Kidney (tissue), 14 donors: ENCODE data around the gene COMMD6. TPM values are rescaled to one million over a fixed set of nuclear protein-coding genes. Genes with fewer than 3 reads are reported as not detected.
A peak's percentile ranks its signal among the peaks of the same experiment; 100 is the strongest.

Experiments
- DNase-seq, 5 donors: peaks; one replicate each; pipeline ENCODE4 v3.0.0-alpha.2; 2013 to 2020
- FAIRE-seq: peaks from 2 replicates; lab custom pipeline; 2012; peaks lifted over from hg19 to GRCh38; lab: Jason Lieb, UNC
- H3K27ac ChIP-seq, 2 donors: one replicate each; pipeline ENCODE4 v1.7.0; 2013; ENCODE audit warnings: low read depth in 2 of 2, low read length in 2 of 2, inconsistent platforms in 1 of 2
- H3K27me3 ChIP-seq: one replicate; pipeline ENCODE4 v1.7.1; 2013; ENCODE audit warnings: low read length, inconsistent platforms; ENCODE audit not compliant: control insufficient read depth, insufficient read depth
- H3K36me3 ChIP-seq, 3 donors: one replicate each; pipeline versions ENCODE4 v1.7.0 to v1.7.1; 2013; ENCODE audit warnings: low read length in 3 of 3, control low read depth in 1 of 3, inconsistent platforms in 1 of 3; ENCODE audit not compliant: insufficient read depth in 3 of 3, control insufficient read depth in 2 of 3
- H3K4me1 ChIP-seq, 3 donors: one replicate each; pipeline versions ENCODE4 v1.7.0 to v1.7.1; 2013; ENCODE audit warnings: low read length in 3 of 3, inconsistent platforms in 1 of 3, low read depth in 1 of 3; ENCODE audit not compliant: control insufficient read depth in 2 of 3, insufficient read depth in 2 of 3
- H3K4me3 ChIP-seq, 3 donors: one replicate each; pipeline versions ENCODE4 v1.7.0 to v1.8.1; 2013; ENCODE audit warnings: low read length in 3 of 3, control low read depth in 1 of 3, inconsistent platforms in 1 of 3
- H3K9ac ChIP-seq, 3 donors: one replicate each; pipeline versions ENCODE4 v1.7.0 to v1.7.1; 2013; ENCODE audit warnings: low read length in 3 of 3, control low read depth in 1 of 3, inconsistent platforms in 1 of 3
- H3K9me3 ChIP-seq, 3 donors: one replicate each; pipeline versions ENCODE4 v1.7.0 to v1.7.1; 2013; ENCODE audit warnings: low read length in 3 of 3, control low read depth in 1 of 3, inconsistent platforms in 1 of 3; ENCODE audit not compliant: control insufficient read depth in 2 of 3, insufficient read depth in 1 of 3
- intact Hi-C: fragments of 100-400 bp; cut with DNase I; formaldehyde crosslinking; loops from one replicate; pipeline ENCODE4 v1.11.1; 2022
- polyA plus RNA-seq: library from polyadenylated mRNA; stranded (reverse); fragments of 350-450 nt; fragmentation: Illumina TruSeq; extraction: RNeasy Lipid Tissue Mini Kit (QIAGEN cat#74804); gene quantifications from one replicate; pipeline ENCODE4 v1.2.3, GENCODE V29; 2014; ENCODE audit warnings: low read depth, low replicate concordance; ENCODE audit not compliant: insufficient read depth
- total RNA-seq: library from RNA; stranded (reverse); fragmentation: NEBNext Ultra II Directional; extraction: Animal tissue kit (Norgen Biotek cat#: 25700); gene quantifications from one replicate; pipeline ENCODE4 v1.2.1, GENCODE V29; 2021
- TF ChIP-seq, protein P1 (sequence below): IDR thresholded peaks from 3 replicates; pipeline ENCODE4 v1.5.1; 2012; ENCODE audit warnings: mild to moderate bottlenecking, moderate library complexity, borderline replicate concordance; ENCODE audit not compliant: insufficient read depth; ENCODE audit errors: extremely low read depth
- donor health status: control.
- donor health status: control.
- donor health status: control.
- donor health status: control.
- donor health status: control.
- donor health status: DM: yes; HTN: yes; CAD: no.
- donor health status: Normal renal cell carcinoma (clear cell type).

COMMD6 gene
- total and polyA plus RNA-seq, 2 donors from 2014 or later = 148 to 438 TPM

- H3K27ac ChIP-seq = no peak overlapping the region
- no peaks in the 10 kb centered on the region for H3K27me3 ChIP-seq
- H3K4me3 ChIP-seq = no peak overlapping the region
- no peak overlapping the region for H3K9ac ChIP-seq
- FAIRE-seq (no peak), DNase-seq (no peak)
- H3K36me3 ChIP-seq = no peaks in the 10 kb centered on the region
- no peaks in the 10 kb centered on the region for H3K4me1 ChIP-seq
- TF ChIP-seq, protein P1, sequence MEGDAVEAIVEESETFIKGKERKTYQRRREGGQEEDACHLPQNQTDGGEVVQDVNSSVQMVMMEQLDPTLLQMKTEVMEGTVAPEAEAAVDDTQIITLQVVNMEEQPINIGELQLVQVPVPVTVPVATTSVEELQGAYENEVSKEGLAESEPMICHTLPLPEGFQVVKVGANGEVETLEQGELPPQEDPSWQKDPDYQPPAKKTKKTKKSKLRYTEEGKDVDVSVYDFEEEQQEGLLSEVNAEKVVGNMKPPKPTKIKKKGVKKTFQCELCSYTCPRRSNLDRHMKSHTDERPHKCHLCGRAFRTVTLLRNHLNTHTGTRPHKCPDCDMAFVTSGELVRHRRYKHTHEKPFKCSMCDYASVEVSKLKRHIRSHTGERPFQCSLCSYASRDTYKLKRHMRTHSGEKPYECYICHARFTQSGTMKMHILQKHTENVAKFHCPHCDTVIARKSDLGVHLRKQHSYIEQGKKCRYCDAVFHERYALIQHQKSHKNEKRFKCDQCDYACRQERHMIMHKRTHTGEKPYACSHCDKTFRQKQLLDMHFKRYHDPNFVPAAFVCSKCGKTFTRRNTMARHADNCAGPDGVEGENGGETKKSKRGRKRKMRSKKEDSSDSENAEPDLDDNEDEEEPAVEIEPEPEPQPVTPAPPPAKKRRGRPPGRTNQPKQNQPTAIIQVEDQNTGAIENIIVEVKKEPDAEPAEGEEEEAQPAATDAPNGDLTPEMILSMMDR = no peak
- intact Hi-C loops = no loop called here
- H3K9me3 ChIP-seq = no peaks in the 10 kb centered on the region
Measured at GRCh38 chr13:75514080-75514995, 23.3 kb downstream of the COMMD6 start.

- Histone ChIP-seq H3K9ac (no peak overlapping the region), H3K27me3 (no peaks in the 10 kb centered on the region), H3K36me3 (no peaks in the 10 kb centered on the region), H3K4me3 (no peak overlapping the region), H3K4me1 (no peaks in the 10 kb centered on the region), H3K9me3 (no peaks in the 10 kb centered on the region), H3K27ac (no peak overlapping the region)
- DNase-seq = no peak
- TF ChIP-seq, protein P1 = no peak
- FAIRE-seq = no peak
- intact Hi-C loops = no loop called here
Measured at GRCh38 chr13:75513271-75513670, 24.4 kb downstream of the COMMD6 start.

DNA sequence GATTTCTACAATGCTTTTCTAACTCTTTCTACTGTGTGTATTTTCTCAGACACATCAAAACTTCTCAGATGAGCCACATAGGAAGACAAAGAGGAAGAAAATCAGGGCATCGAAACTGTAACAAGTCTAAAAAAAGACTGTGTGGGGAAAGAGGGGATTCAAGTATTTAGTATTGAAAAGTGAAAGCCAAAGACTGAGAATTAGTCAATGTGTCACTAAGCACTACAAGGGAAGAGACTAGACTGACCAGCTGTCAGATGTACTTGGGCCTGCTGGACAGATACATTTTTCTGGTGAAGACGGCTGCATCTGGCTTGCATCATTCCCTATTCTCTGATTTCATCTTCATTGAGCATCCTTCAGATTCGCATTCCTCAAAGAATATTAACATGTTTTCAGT, 25.4 kb downstream of the COMMD6 start:
- TF ChIP-seq, protein P1 = no peak
- Histone ChIP-seq H3K27me3 (no peaks in the 10 kb centered on the region), H3K9me3 (no peaks in the 10 kb centered on the region), H3K4me1 (no peaks in the 10 kb centered on the region), H3K36me3 (no peaks in the 10 kb centered on the region), H3K27ac (no peak overlapping the region), H3K4me3 (no peak overlapping the region), H3K9ac (no peak overlapping the region)
- intact Hi-C loops = no loop called here
- FAIRE-seq = no peak
- peak in 1 of 5 donors; percentile 21 for DNase-seq
